ENCODE results near the gene DCLRE1B. TPM values are rescaled to one million over a fixed set of nuclear protein-coding genes. Genes with fewer than 3 reads are reported as not detected.
A peak's percentile ranks its signal among the peaks of the same experiment; 100 is the strongest.

Gene DCLRE1B
- total RNA-seq, 2 donors from 2014 or later: 5.4 to 7.0 TPM

DNA sequence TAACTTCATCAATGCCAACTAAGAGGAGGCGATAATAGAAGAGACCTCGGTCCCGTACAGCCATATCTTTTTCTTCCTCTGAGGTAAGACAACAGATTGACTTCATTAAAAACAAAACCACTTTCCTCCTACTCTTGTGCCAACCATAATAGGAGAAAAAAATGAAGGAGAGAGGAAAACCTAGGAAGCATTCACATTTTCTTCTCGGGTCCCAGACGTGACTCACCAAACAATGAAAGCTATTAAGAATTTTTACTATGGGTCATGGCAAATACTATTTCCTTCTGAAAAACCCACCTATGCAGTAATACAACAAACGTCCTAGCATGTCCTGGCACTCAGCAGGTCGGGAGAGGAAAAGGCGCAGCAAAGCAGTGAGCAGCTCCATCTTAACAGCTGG, 9.2 kb upstream of the DCLRE1B start:
- H3K36me3 Mint-ChIP-seq (ENCODE audit: low read depth): peaks cover 17% of the 10 kb centered on the region
- ATAC-seq (no peak), DNase-seq (no peak)
- H3K27me3 Mint-ChIP-seq: no peaks in the 10 kb centered on the region
- no peak overlapping the region for H3K27ac Mint-ChIP-seq
- no peak overlapping the region for H3K4me3 Mint-ChIP-seq
- H3K9me3 ChIP-seq (ENCODE audit: control insufficient read depth, low read length, poor library complexity, severe bottlenecking): no peaks in the 10 kb centered on the region
- H3K4me1 Mint-ChIP-seq: peaks cover 18% of the 10 kb centered on the region

DNA sequence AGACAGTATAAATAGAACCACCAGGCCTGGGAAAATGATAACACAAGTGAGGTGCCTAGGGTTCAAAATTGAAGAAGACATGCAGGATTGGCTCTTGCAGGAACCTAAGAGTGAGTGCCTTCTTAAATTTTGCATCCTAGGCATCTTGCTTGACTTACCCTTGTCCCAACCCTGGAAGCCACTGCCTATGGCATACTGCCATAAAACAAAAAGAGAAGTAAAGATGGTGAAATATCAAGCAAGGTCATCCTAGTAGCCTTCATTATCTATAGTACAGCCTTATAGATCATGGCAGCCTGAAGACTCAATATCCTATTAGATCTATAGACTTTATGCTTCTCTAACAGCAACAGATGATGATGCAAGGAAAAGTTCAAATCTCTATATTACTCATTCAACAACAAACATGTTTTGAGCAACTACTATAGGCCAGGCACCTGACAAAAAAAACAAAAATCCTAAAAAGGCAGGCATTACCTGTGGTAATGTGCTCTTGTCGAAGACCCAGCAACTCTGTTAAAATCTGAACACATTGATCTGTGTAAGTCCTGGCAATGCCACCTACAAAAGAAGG, 6.8 kb upstream of the DCLRE1B start:
- DNase-seq: no peak
- H3K4me1 Mint-ChIP-seq: peaks cover 39% of the 10 kb centered on the region
- H3K27me3 Mint-ChIP-seq: no peaks in the 10 kb centered on the region
- peak overlapping the region; percentile 32 for H3K27ac Mint-ChIP-seq
- no peaks in the 10 kb centered on the region for H3K9me3 ChIP-seq (ENCODE audit: control insufficient read depth, low read length, poor library complexity, severe bottlenecking)
- no peak overlapping the region for H3K4me3 Mint-ChIP-seq
- H3K36me3 Mint-ChIP-seq (ENCODE audit: low read depth): peaks cover 17% of the 10 kb centered on the region
- no peak for ATAC-seq

DNA sequence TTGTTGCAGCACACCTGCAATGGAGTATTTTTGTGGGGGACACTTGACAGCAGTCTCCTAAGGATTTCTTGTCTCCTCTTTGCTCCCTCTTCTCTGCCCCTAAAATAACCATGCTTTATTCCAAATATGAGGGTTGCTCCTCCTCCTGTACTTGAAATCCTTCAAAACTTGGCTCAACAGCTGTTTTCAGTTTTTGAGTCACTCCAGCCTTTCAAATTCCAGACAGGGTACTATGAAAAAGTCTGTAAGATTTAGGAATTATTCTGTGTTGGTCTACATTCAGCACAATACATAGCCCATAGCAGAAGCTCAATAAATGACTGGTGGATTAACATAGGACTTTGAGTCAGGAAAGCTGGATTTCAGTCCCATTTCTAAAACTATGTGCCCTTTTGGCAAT, 6.0 kb upstream of the DCLRE1B start:
- H3K9me3 ChIP-seq (ENCODE audit: control insufficient read depth, low read length, poor library complexity, severe bottlenecking): no peaks in the 10 kb centered on the region
- H3K4me3 Mint-ChIP-seq: no peak overlapping the region
- peaks cover 14% of the 10 kb centered on the region for H3K36me3 Mint-ChIP-seq (ENCODE audit: low read depth)
- no peak for DNase-seq
- peak overlapping the region; percentile 60 for H3K27ac Mint-ChIP-seq
- no peaks in the 10 kb centered on the region for H3K27me3 Mint-ChIP-seq
- no peak for ATAC-seq
- H3K4me1 Mint-ChIP-seq: peaks cover 44% of the 10 kb centered on the region

DNA sequence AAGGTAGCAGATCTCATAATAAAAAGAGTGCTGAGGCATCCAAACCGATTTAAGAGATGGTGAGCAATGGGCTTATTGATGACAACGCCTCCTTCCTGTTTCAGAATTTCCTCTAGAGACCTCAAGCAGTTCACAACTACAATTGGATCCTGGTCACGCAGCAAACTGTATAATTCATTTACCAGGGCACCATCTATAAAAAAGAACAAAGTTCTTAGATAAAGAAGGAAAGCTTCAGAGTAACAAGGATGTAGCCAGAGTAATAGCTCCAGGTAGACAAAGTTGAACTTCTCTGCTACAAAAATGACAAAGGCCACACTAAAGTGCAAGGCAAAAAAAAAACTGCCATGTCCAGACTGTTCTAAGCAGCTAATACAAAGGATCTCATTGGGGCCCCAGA, 3.9 kb upstream of the DCLRE1B start:
- no peaks in the 10 kb centered on the region for H3K9me3 ChIP-seq (ENCODE audit: control insufficient read depth, low read length, poor library complexity, severe bottlenecking)
- peak overlapping the region; percentile 29 for H3K27ac Mint-ChIP-seq
- no peaks in the 10 kb centered on the region for H3K27me3 Mint-ChIP-seq
- peaks cover 7% of the 10 kb centered on the region for H3K36me3 Mint-ChIP-seq (ENCODE audit: low read depth)
- peaks cover 48% of the 10 kb centered on the region for H3K4me1 Mint-ChIP-seq
- no peak overlapping the region for H3K4me3 Mint-ChIP-seq
- DNase-seq: no peak
- no peak for ATAC-seq

DNA sequence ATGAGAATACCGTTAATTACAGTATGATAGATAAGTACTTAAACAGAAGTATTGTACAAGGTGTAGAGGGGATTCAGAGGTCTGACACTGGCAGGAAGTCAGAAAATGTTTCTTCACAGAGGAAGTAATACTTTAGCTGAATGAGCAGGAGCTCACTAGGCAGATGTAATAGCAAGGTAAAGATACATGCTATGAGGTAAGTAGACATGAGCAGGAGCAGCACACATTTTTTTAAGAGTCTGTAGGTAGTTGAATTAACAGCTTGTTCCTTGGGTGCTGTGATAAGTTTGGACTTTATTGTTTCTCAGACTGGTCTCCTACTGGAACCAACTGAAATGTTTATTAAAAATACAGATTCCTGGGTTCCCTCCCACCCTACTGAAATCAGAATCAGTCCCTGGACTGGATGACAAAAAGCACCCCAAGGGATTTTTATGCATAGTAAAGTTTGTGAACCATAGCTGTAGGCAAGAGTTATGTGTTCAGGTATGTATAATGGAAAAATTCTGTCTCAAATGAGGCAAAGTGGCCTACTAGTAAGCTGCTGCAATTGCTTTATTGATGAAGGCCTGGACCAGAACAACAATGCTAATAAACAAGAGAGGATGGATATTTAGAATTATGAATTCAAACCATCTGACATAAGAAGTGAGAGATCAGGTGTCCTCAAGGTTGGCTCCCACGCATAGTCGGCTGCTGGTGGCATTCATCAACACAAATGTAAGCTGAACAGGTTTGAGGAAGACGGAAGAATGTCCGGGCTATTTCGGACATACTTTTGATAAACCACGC, 1.4 kb upstream of the DCLRE1B start:
- no peaks in the 10 kb centered on the region for H3K9me3 ChIP-seq (ENCODE audit: control insufficient read depth, low read length, poor library complexity, severe bottlenecking)
- Mint-ChIP-seq H3K36me3 (ENCODE audit: low read depth) (peaks cover 5% of the 10 kb centered on the region), H3K27me3 (no peaks in the 10 kb centered on the region), H3K4me3 (peak overlapping the region; percentile 100), H3K27ac (peak overlapping the region; percentile 99), H3K4me1 (peaks cover 41% of the 10 kb centered on the region)
- ATAC-seq (no peak), DNase-seq (no peak)

DNA sequence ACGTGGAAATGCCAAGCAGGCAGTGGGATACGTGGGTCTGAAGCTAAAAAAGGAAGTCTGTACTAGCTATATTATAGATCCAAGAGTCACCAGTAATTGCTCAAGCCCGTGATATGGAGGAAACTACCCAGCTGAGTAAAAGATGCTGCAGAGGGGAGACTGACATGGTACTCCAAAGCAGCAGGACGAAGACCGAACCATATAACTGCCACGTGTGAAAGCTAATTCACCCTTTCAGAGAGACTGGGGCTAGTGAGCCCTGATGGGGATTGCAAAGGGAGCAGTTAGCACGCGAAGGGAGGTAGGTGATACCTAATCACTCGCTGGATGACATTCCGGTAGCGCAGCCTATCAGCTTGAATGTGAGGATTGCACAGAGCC, 843 bp upstream of the DCLRE1B start:
- no peak for DNase-seq
- peaks cover 5% of the 10 kb centered on the region for H3K36me3 Mint-ChIP-seq (ENCODE audit: low read depth)
- ATAC-seq: peak; percentile 53
- peak overlapping the region; percentile 100 for H3K4me3 Mint-ChIP-seq
- H3K27ac Mint-ChIP-seq: peak overlapping the region; percentile 99
- H3K27me3 Mint-ChIP-seq: no peaks in the 10 kb centered on the region
- no peaks in the 10 kb centered on the region for H3K9me3 ChIP-seq (ENCODE audit: control insufficient read depth, low read length, poor library complexity, severe bottlenecking)
- peaks cover 42% of the 10 kb centered on the region for H3K4me1 Mint-ChIP-seq

DNA sequence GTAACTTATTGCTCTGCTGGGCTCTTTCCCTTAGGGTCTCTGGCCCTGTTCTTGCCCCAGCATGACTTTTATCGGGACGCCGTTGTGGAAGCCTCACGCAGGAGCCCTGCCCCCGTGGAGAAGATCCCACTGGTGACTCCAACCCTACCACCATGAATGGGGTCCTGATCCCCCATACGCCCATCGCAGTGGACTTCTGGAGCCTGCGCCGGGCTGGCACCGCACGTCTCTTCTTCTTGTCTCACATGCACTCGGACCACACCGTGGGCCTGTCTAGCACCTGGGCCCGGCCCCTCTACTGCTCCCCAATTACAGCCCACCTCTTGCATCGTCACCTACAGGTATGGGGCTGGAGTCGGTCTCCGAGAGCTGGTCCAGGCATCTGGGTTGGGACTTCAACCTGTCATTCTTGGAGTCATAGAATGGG, 322 bp downstream of the DCLRE1B start:
- H3K4me1 Mint-ChIP-seq: peaks cover 42% of the 10 kb centered on the region
- H3K27me3 Mint-ChIP-seq: no peaks in the 10 kb centered on the region
- no peaks in the 10 kb centered on the region for H3K9me3 ChIP-seq (ENCODE audit: control insufficient read depth, low read length, poor library complexity, severe bottlenecking)
- peak overlapping the region; percentile 99 for H3K27ac Mint-ChIP-seq
- no peaks in the 10 kb centered on the region for H3K36me3 Mint-ChIP-seq (ENCODE audit: low read depth)
- ATAC-seq (no peak), DNase-seq (peak in 1 of 3 donors; percentile 12)
- peak overlapping the region; percentile 100 for H3K4me3 Mint-ChIP-seq

DNA sequence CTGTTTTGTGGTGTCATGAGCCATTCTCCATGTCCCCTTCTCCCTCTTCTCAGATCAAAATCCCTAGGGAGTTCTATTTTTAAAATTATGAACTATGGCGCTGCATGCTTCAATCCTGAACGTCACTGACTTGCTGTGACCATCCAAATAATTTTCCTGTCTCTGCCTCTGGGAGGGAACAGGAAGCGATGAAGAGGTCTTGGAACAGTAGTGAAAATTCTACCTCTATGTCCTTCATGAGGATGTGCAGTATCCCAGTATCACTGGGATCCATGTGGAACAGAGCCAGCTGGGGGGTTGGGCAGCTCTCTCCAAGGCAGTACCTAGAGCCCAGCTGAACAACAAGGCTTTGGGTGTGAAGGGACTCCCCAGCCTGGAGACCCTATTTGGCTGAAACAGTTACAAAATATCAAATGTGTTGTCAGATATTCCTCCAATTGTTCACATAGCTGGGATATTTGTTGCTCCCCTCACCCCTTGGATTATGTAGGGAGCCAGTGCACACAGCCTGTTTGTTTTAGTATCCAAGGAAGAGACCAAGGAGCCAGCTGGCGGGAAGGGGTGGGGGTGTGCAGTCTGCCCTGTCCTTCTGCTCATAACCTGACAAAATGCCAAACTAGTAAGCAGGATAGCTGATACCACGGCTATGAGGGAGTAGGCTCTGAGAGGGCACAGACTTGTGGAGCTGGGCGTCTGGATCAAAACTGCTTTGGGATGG, 7.6 kb downstream of the DCLRE1B start:
- Mint-ChIP-seq H3K4me1 (peaks cover 16% of the 10 kb centered on the region), H3K27me3 (no peaks in the 10 kb centered on the region), H3K27ac (peak overlapping the region; percentile 4), H3K36me3 (ENCODE audit: low read depth) (peaks cover 6% of the 10 kb centered on the region), H3K4me3 (no peak overlapping the region)
- ATAC-seq (no peak), DNase-seq (no peak)
- H3K9me3 ChIP-seq (ENCODE audit: control insufficient read depth, low read length, poor library complexity, severe bottlenecking): no peaks in the 10 kb centered on the region

DNA sequence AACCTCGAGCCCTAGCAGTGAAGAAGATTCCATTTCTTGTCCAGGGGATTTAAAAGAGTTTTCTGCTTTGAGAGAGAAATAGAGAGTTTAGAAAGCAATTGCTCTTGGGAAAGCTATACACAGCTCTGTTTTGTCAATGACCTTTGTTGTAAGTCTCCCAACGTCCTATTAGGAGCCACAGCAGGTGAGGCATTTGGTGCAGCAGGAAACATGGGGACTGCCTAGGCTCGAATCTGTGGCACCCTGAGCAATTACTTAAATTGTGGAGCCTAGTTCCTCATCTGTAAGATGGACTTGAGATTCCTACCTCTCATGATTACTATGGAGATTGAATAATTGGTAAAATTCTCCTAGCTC, 8.2 kb downstream of the DCLRE1B start:
- DNase-seq: no peak
- H3K27ac Mint-ChIP-seq: no peak overlapping the region
- peaks cover 3% of the 10 kb centered on the region for H3K27me3 Mint-ChIP-seq
- H3K9me3 ChIP-seq (ENCODE audit: control insufficient read depth, low read length, poor library complexity, severe bottlenecking): no peaks in the 10 kb centered on the region
- peaks cover 17% of the 10 kb centered on the region for H3K4me1 Mint-ChIP-seq
- no peak for ATAC-seq
- H3K36me3 Mint-ChIP-seq (ENCODE audit: low read depth): peaks cover 8% of the 10 kb centered on the region
- H3K4me3 Mint-ChIP-seq: no peak overlapping the region

DNA sequence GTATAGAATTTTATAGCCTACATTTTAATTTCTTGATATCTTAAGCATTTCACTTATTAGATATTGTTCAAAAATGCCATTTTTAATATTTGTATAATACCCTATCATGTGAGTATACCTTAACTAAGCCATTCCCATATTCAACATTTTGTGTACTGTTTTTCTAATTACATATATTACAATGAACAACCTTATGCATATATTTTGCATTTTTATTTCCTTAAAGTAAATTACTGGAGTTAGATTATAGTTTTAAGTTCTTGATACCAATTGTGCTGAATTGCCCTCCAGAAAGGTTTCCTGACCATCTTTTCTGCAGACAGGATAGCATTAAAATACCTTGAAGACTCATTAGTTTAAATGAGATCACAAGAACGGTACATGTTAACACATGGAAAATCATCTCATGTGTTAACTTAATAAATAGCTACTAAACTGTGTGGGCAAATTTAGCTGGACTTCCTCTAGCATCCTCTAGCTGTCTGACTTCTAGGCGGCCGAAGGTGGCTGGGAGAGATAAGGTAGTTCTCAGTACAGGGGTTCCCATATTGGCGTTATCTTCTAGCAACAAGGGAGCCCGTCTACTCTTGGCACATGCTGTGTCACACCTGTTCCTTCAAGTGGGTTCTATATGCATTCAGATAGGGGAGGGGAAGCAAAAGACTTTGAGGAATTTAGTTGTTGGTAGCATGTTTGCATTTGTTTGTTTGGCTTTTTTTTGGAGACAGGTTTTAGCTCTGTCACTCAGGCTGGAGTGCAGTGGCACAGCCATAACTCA, 8.9 kb downstream of the DCLRE1B start:
- ATAC-seq: no peak

DNA sequence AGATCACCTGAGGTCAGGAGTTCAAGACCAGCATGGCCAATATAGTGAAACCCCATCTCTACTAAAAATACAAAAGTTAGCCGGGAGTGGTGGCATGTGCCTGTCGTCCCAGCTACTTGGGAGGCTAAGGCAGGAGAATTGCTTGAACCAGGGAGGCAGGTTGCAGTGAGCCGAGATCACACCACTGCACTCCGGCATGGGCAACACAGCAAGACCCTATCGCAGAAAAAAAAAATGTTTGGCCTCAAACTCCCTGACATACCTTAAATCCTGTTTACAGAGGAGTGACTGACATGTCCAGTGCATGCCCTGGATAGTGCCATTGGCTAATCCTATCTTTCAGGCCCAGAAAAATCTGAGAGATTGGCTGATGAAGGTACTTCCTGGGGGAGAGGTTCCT, 11.8 kb downstream of the DCLRE1B start:
- DNase-seq: no peak
- H3K27me3 Mint-ChIP-seq: peaks cover 9% of the 10 kb centered on the region
- ATAC-seq: no peak
- no peak overlapping the region for H3K27ac Mint-ChIP-seq
- H3K36me3 Mint-ChIP-seq (ENCODE audit: low read depth): peaks cover 2% of the 10 kb centered on the region
- no peaks in the 10 kb centered on the region for H3K9me3 ChIP-seq (ENCODE audit: control insufficient read depth, low read length, poor library complexity, severe bottlenecking)
- no peak overlapping the region for H3K4me3 Mint-ChIP-seq
- peaks cover 7% of the 10 kb centered on the region for H3K4me1 Mint-ChIP-seq

More for the DNA sequence above, 8.9 kb downstream of the DCLRE1B start:
- DNase-seq: no peak
- no peaks in the 10 kb centered on the region for H3K9me3 ChIP-seq (ENCODE audit: control insufficient read depth, low read length, poor library complexity, severe bottlenecking)
- Mint-ChIP-seq H3K4me3 (no peak overlapping the region), H3K27me3 (peaks cover 9% of the 10 kb centered on the region), H3K27ac (no peak overlapping the region), H3K36me3 (ENCODE audit: low read depth) (peaks cover 9% of the 10 kb centered on the region), H3K4me1 (peaks cover 15% of the 10 kb centered on the region)

DNA sequence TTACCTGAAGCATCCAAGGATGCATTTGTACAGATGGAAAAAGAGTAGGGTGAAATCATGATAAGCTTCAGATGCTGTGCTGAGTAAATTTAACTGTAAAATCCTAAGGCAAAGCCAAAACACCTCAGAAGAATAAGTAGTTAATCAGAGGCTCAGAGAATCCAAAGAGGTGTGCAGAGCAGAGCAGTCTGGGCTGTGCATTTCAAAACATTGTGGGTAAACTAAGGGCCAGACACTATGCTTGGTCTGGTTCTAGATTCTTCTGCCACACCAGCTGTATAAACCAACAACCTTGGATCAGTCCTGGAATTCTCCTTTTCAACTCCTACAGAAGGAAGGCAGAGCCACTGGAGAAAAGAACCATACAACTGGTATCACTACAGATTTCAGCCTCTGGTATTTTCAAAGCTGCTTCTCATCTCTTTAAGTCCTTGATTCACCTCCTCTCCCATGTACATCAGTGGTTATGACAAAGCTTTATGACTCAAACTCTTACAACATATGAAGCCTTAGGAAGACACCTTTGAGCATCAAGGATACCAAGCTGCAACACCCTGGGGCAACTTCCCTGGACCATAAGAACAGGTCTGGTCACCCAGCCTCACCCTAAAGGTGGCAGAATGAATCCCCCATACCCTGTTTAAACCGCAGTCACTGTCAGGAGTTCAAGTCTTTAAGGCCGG, 12.4 kb downstream of the DCLRE1B start:
- H3K9me3 ChIP-seq (ENCODE audit: control insufficient read depth, low read length, poor library complexity, severe bottlenecking): no peaks in the 10 kb centered on the region
- peaks cover 2% of the 10 kb centered on the region for H3K36me3 Mint-ChIP-seq (ENCODE audit: low read depth)
- peaks cover 9% of the 10 kb centered on the region for H3K27me3 Mint-ChIP-seq
- H3K27ac Mint-ChIP-seq: no peak overlapping the region
- peaks cover 7% of the 10 kb centered on the region for H3K4me1 Mint-ChIP-seq
- no peak for DNase-seq
- no peak overlapping the region for H3K4me3 Mint-ChIP-seq
- no peak for ATAC-seq

Data from T-helper 17 cell (primary cell).